G401.6 (cell line): ENCODE results near the gene F2RL3.

ENCODE experiments used
- FAIRE-seq: peaks from 2 replicates; lab custom pipeline; 2012; peaks lifted over from hg19 to GRCh38; lab: Jason Lieb, UNC

Gene F2RL3

GRCh38 chr19:16875584-16876555, 12.9 kb upstream of the F2RL3 start:
- no peak for FAIRE-seq

GRCh38 chr19:16876904-16877361, 11.9 kb upstream of the F2RL3 start:
- no peak for FAIRE-seq

- no peak for FAIRE-seq
These were observed 11.2 kb upstream of the F2RL3 start for GRCh38 chr19:16877581-16877980.

GRCh38 chr19:16878181-16878965, 10.4 kb upstream of the F2RL3 start:
- FAIRE-seq: no peak

- FAIRE-seq: no peak
These were observed 7.8 kb upstream of the F2RL3 start for GRCh38 chr19:16880884-16881554.

GRCh38 chr19:16882146-16882545, 6.7 kb upstream of the F2RL3 start:
- FAIRE-seq: no peak

- no peak for FAIRE-seq
These were observed 5.3 kb upstream of the F2RL3 start for GRCh38 chr19:16883522-16883921.

- FAIRE-seq: no peak
These were observed 3.6 kb upstream of the F2RL3 start for GRCh38 chr19:16885166-16885565.

- no peak for FAIRE-seq
These were observed 2.4 kb upstream of the F2RL3 start for GRCh38 chr19:16886305-16886880.

- FAIRE-seq: no peak
These were observed 1.2 kb upstream of the F2RL3 start for GRCh38 chr19:16887353-16888265.

- no peak for FAIRE-seq
These were observed 625 bp downstream of the F2RL3 start for GRCh38 chr19:16889366-16889882.

- no peak for FAIRE-seq
These were observed 1.2 kb downstream of the F2RL3 start for GRCh38 chr19:16889883-16890460.

- FAIRE-seq: no peak
These were observed 1.8 kb downstream of the F2RL3 start for GRCh38 chr19:16890461-16891184.

GRCh38 chr19:16891696-16892382, 3.0 kb downstream of the F2RL3 start:
- FAIRE-seq: no peak

GRCh38 chr19:16892436-16892835, 3.6 kb downstream of the F2RL3 start:
- no peak for FAIRE-seq

- no peak for FAIRE-seq
These were observed 4.3 kb downstream of the F2RL3 start for GRCh38 chr19:16892868-16893685.

- no peak for FAIRE-seq
These were observed 4.8 kb downstream of the F2RL3 start for GRCh38 chr19:16893686-16893989.

- no peak for FAIRE-seq
These were observed 5.3 kb downstream of the F2RL3 start for GRCh38 chr19:16894080-16894479.
